ELF-1 (cell line): ENCODE data around the gene ITSN2.

Source experiments
- DNase-seq: peaks from one replicate; pipeline ENCODE4 v3.0.0-alpha.2; 2016; ENCODE audit warnings: low read depth, low spot score

ITSN2 gene

DNA sequence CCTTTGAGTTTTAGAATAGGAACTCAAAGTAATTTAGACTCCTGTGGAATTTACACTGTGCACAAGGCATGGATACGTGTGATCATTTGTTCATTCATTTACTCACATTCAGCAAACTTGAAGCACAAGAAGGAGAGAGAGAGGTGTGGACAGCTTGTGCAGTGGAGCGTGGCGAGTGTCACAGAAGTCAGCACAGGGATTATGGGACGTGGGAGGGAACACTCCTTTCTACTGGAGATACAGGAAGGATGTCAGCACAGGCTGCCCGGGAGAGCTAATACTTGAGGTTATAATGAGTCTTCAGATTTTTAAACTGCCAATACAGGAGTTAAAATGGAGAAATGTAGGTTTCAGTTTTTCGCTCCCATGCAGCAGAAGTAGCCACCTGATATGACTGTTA lies 178.5 kb downstream of the ITSN2 start:
- DNase-seq: no peak

DNA sequence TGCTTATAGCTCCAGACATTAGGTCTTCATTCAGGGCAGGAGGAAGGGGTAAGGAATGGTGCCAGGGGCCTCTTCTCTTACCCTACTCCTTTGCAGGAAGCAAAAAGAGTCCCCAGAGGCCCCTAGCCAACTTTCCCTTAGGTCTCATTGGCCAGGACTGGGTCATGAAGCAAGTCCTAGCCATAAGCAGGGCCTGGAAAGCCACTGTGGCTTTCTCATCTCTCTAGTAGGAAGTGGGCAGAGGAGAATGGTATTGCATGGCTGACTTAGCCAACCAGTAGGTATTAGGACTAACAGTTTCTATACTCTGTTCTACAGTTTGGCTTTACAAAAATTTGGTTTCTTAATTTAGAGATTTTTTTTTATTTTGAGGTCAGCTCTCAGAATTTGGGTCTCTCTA lies 180.7 kb downstream of the ITSN2 start:
- DNase-seq: no peak

DNA sequence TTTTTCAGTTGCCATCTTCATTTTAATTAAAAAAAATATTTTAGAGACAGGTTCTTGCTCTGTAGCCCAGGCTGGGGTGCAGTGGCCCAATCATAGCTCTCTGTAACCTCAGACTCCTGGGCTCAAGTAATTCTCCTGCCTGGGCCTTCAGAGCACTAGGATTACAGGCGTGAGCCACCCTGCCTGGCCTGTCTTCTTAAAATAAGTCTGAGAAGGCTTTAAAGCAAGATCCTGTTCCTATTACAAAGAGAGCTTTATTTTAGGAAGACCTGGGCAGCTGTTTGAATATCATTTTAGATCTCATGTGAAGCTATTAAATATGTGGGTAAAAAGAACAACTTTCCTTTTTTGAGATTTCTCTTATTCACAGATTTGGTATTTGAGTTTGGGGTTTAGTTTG lies 184.0 kb downstream of the ITSN2 start:
- no peak for DNase-seq

DNA sequence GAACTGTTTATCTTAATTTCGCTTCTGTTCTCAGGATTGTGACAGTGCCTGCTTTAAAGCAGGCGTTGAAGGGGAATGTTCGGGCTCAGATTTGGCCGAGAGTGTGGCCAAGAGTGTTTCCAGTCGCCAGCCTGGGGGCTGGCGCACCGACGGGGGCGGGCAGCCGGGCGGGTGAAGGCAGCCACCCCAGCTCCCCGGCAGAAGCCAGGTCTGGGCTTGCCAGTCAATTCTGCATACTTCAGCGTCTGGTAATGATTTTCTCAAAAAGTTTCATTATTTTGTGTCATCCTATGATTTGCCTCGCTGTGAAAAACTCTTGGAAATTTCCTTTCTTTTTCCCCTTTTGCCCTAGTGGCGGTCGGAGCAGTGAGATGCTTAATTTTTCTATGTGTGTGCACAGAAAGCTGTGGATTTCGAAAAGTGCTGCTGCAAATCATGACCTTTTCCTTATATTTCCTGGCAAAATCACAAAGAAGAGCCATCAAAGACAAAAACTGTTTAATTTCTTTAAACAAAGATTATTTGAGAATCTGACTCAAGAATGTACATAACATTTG lies 184.6 kb downstream of the ITSN2 start:
- DNase-seq: no peak

DNA sequence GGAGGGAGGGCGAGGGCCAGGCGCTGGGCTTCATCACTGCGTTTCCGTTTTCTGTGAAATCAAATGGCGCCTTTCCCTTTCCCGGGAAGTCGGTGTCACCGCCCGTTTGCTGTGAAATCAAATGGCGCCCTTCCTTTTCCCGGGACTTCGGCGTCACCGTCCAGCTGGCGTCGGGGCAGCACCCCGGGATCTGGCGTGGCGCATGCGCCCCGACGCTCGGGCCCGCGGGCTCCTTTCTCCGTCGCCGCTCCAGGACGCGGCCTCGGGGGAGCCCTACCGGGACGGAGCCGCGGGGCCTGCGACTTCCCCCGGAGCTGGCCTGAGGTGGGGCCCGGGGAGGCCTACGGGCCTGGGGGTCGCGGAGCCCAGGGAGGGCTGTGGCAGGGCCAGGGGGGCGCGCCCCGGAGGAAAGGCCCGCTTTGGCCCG lies 185.5 kb downstream of the ITSN2 start, which contains the start of gene FAM228A:
Gene FAM228A (plus strand): TSS at position 203 of the 427 bp plus-strand sequence. CDS start 428 bp downstream, outside the sequence.
- DNase-seq: no peak

DNA sequence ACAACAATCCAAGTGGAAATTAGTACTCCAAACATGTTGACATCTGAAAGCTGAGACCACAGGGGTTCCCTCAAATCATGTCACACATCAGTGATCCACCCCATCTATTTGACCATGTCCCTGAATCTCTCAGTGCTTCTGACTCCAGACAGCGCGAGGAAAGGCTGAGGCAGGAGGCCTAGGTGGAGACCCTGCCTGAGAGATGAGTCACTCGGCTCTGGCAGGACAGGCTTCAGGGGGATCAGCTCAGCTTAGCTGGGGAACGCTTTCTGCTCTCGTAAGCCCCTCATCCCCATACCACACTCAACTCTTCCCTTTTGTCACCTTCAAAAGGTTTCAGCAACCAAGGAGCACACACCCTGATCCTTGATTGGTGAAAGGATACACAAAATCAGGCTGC lies 191.3 kb downstream of the ITSN2 start:
- DNase-seq: peak; percentile 43

DNA sequence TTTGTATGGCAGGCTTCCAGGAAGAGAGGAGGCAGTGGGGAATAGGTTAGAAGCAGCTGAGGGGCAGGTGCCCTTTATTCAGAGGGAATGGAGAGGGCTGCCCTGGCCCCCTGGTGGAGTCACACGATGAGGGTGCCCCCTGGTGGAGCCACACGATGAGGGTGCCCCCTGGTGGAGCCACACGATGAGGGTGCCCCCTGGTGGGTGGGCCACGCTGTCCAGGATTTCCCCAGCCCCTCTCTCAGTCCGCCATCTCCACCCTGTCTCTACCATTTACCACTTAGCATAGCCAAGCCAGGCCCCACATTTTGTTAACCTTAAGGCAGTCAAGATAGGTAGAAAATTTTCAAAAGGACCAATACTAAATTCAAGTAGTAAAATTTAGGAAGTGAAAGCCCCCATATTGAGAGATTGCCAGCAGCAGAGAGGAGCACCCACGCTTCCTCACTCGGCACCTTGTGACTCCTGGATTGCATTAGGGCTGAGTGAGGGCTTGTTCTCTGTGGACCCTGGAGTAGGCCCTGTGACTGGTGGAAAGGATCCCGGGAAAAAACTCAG lies 195.8 kb downstream of the ITSN2 start:
- peak; percentile 63 for DNase-seq

DNA sequence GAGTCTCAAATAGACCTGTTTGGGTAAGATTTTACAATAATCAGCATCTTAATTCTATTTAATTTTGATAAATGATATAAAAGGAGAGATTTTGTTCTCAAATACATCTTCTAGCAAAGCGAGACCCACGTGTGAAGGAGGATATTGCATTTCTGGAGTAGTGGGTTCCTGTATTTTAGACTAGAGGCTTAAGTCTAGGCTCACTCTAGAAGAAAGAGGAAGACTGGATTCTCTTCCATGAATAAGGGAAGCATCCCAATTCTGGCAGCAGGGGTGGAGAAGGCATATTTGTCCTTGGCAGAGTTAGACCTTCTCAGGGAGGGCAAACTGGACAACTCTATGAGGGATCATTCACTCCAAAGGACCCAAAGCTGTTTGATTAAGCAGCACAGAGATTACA lies 196.7 kb downstream of the ITSN2 start:
- no peak for DNase-seq

DNA sequence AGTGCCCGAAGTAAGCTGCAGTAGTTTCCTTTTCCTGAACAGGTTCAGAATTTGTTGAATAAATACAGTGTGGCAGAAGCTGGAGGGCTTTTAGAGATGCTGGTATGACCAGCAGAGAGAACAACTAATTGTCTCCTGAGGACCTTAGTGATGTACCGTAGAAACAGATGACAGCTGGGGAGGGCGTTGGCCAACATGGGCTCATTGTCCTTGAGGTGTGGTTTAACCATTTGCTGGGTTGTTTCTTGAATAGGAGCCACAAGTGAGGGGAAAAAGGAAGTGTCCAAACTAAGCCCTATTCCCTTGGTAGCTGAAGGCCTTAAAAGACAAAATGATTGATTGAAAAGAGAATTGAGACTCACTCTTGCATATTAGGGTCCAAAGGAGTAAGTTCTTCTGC lies 197.2 kb downstream of the ITSN2 start:
- no peak for DNase-seq

DNA sequence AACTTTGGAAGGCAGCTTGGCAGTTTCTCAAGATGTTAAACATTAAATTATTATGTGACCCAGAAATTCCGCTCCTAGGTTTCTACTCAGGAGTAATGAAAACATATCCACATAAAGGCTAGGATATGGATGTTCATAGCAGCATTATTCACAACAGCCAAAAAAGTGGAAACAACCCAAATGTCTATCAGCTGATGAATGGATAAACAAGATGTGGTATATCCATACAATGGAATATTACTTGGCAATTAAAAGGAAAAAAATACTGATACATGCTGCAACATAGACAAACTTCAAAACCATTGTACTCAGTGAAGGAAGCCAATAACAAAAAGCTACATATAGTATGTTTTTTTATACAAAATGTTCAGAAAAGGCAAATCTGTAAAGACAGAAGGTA lies 197.8 kb downstream of the ITSN2 start:
- DNase-seq: no peak

DNA sequence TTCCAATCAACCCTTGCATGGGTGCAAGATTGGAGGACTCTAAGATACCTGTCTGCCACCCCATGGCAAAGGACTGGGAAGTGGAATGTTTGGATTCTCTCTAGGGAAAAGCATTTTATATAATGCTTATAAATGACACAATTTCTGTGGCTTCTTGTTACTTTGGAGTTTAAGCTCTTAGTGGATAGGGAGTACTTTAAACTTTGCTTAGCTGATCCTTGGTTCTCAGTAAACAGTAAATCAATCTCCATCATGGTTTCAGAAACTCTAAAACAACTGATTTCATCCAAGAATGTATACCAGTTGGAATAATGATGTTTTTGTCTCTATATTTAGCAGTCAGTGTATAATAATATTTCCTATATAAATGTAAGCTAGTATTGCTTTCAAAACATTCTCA lies 199.6 kb downstream of the ITSN2 start:
- no peak for DNase-seq

DNA sequence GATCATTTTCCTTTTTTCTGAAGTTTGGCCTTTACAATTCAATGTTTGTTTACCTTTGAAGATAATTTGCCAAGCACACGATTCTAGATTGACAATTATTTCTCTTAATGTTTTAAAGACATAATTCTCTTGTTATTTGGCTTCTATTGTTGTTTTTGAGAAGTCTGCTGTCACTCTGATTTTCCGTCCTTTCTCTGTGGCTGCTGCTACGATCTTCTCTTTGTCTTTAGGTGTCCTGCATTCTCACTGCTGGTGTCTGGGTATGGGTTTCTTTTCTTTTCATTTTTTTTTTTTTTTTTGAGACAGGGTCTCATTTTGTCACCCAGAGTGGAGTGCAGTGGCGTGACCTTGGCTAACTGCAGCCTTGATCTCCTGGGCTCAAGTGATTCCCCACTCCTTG lies 200.6 kb downstream of the ITSN2 start:
- no peak for DNase-seq

DNA sequence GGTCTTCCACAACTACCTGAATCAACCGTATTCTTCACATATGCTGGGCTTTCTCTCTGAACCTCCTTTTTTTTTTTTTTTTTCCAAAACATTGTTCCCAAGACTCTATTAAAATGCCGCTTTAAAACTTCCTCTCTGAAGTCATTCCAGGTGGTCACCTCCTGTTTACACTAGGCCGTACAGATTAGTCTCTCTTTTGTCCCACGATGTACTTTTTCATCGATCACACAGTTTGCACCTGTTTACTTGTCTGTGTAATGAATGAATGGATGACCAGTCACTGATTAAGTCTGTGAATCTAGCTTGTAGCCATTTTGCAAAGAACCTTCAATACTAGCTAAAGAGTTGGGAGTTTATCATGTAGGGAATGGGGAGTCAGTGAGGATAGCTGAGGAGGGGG lies 202.2 kb downstream of the ITSN2 start:
- DNase-seq: no peak

DNA sequence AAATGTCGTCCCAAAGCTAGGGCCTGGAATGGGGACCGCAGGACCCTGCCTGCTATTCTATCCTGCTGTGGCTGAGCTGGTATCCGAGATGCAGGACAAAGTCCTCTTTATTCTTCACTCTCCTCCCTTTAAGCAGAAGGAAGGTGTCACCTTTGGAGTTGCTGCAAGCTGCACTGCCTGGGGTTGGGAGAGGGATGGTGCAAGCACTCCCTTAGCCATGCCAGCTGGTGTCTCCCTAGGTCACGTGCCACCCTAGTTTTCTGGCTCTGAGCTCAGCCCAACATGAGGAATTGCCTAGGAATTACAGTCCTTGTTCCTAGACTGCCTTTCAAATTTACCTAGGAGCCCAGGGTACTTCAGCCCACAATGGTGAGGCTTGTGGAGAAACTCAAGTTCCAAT lies 206.9 kb downstream of the ITSN2 start:
- no peak for DNase-seq
